ENCODE results near the gene BRIX1.

DNA sequence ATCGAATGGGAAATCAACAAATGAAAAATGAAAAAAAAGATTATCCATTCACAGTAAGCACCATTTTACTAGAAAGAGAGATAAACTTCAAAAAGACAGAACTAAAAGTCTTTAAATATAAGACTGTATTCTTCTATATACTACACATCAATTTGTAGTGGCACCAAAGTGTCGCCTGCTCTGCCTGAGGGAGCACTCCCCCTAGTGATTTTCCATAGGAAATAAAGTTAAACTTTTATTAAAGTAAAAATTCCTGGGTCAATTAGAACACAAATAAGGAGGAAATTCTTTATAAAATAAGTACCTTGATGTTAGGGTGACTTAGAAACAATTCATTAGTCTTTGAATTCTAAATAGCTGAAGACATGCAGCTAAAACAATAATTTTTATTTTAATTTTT, 9.9 kb upstream of the BRIX1 start:
- TF ChIP-seq NFRKB (IDR thresholded peaks at IDR 0.05), result no peak
- TF ChIP-seq, protein P1, sequence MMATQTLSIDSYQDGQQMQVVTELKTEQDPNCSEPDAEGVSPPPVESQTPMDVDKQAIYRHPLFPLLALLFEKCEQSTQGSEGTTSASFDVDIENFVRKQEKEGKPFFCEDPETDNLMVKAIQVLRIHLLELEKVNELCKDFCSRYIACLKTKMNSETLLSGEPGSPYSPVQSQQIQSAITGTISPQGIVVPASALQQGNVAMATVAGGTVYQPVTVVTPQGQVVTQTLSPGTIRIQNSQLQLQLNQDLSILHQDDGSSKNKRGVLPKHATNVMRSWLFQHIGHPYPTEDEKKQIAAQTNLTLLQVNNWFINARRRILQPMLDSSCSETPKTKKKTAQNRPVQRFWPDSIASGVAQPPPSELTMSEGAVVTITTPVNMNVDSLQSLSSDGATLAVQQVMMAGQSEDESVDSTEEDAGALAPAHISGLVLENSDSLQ (IDR thresholded peaks at IDR 0.05), result no peak
- no peak for TF ChIP-seq SUZ12 (IDR thresholded peaks at IDR 0.05)
- no peak for TF ChIP-seq TARDBP (IDR thresholded peaks at IDR 0.05)
- no peak for TF ChIP-seq L3MBTL2 (conservative IDR thresholded peaks at IDR 0.05)
- no peak for TF ChIP-seq SP1 (IDR thresholded peaks at IDR 0.05)
- no peak for TF ChIP-seq FOXK2 (IDR thresholded peaks at IDR 0.05)
- no peak for TF ChIP-seq FOXA1 (IDR thresholded peaks at IDR 0.05)
- TF ChIP-seq LEF1 (IDR thresholded peaks at IDR 0.05; ENCODE audit: borderline replicate concordance), result no peak
- no peak for TF ChIP-seq ELF4 (IDR thresholded peaks at IDR 0.05)
- TF ChIP-seq FOXM1 (IDR thresholded peaks at IDR 0.05; ENCODE audit: borderline replicate concordance), result no peak
- no peak for TF ChIP-seq BHLHE40 (IDR thresholded peaks at IDR 0.05; ENCODE audit: borderline replicate concordance)
- TF ChIP-seq ZNF384 (IDR thresholded peaks at IDR 0.05), result no peak
- TF ChIP-seq ARNT (IDR thresholded peaks at IDR 0.05), result no peak

Data from HEK293T (cell line).